Heart left ventricle (tissue), 13 donors: ENCODE results near the gene GPR68.

ENCODE experiments used
- CTCF ChIP-seq, 12 donors: fragments of 200-600 bp; sonication (generic) in 4 of 12; IDR thresholded peaks; one replicate each; pipeline versions ENCODE4 v1.5.0 to v1.8.0; 2018 to 2022; ENCODE audit warnings: antibody characterized with exemption in 12 of 12, mild to moderate bottlenecking in 5 of 12
- POLR2A ChIP-seq, 2 donors: fragments of 450-650 bp; IDR thresholded peaks; one replicate each; pipeline ENCODE4 v1.6.1; 2017; ENCODE audit warnings: antibody characterized with exemption in 2 of 2, mild to moderate bottlenecking in 2 of 2, moderate library complexity in 2 of 2
- donor health status: ischemic (EF 13 %, LVEDD 7.1; RV severe dilation, severe dysfunction).
- donor health status: DM: no; HTN: yes; CAD: no.
- donor health status: DM: no; HTN: no; CAD: no.
- donor health status: ischemic (EF 25% LVEDD 6.9; RV normal size, moderate dysfunction).
- donor health status: ischemic (EF 25% LVEDD 5.7; RV mildly dilated, moderate dysfunction).
- donor health status: ischemic (EF 35%, LVEDD 5.7; RV mildly dilated, moderate dysfunction).
- donor health status: nonischemic (EF 11% LVEDD 7.7; RV severe dilation, severe dysfunction).
- donor health status: DM: yes; HTN: yes; CAD: no.
- donor health status: PGD.
- donor health status: ischemic (EF 29% LVEDD 5.4; RV normal size, mild dysfunction).
- donor health status: nonischemic (EF 23%, LVEDD 6.1; RV moderate dilation, normal function).

GRCh38 chr14:91223028-91223783 lies 21.3 kb downstream of the GPR68 start:
- TF ChIP-seq POLR2A (IDR thresholded peaks at IDR 0.05) (no peak), CTCF (IDR thresholded peaks at IDR 0.05) (no peak)
